Liver (tissue), 9 donors: ENCODE data around the gene METTL13. TPM values are rescaled to one million over a fixed set of nuclear protein-coding genes. Genes with fewer than 3 reads are reported as not detected.
A peak's percentile ranks its signal among the peaks of the same experiment; 100 is the strongest.

Source experiments
- DNase-seq: peaks from one replicate; pipeline ENCODE4 v3.0.0-alpha.2; 2017; ENCODE audit warnings: low spot score
- H3K27ac ChIP-seq, 2 donors: one replicate each; pipeline ENCODE4 v1.7.0; 2013; ENCODE audit warnings: inconsistent platforms in 2 of 2, low read length in 2 of 2, control low read depth in 1 of 2, low read depth in 1 of 2, mild to moderate bottlenecking in 1 of 2
- H3K27me3 ChIP-seq, 4 donors: one replicate each; pipeline versions ENCODE4 v1.6.1 to v1.7.0; 2013; ENCODE audit warnings: low read length in 3 of 4, inconsistent platforms in 1 of 4, mild to moderate bottlenecking in 1 of 4, moderate library complexity in 1 of 4; ENCODE audit not compliant: control insufficient read depth in 4 of 4, insufficient read depth in 4 of 4
- H3K36me3 ChIP-seq, 4 donors: one replicate each; pipeline versions ENCODE4 v1.6.1 to v1.7.0; 2013; ENCODE audit warnings: low read length in 3 of 4, mild to moderate bottlenecking in 3 of 4, low read depth in 1 of 4, moderate library complexity in 1 of 4; ENCODE audit not compliant: control insufficient read depth in 4 of 4, insufficient read depth in 3 of 4
- H3K4me1 ChIP-seq, 4 donors: one replicate each; pipeline versions ENCODE4 v1.6.1 to v1.7.0; 2013; ENCODE audit warnings: low read length in 3 of 4, mild to moderate bottlenecking in 3 of 4, moderate library complexity in 1 of 4; ENCODE audit not compliant: control insufficient read depth in 4 of 4, insufficient read depth in 4 of 4
- H3K4me3 ChIP-seq, 3 donors: one replicate each; pipeline versions ENCODE4 v1.6.1 to v1.7.0; 2013; ENCODE audit warnings: low read length in 3 of 3, control low read depth in 1 of 3, low read depth in 1 of 3, mild to moderate bottlenecking in 1 of 3
- H3K9ac ChIP-seq, 2 donors: one replicate each; pipeline ENCODE4 v1.7.0; 2013; ENCODE audit warnings: low read length in 2 of 2, mild to moderate bottlenecking in 2 of 2, moderate library complexity in 2 of 2, control low read depth in 1 of 2, low read depth in 1 of 2
- H3K9me3 ChIP-seq, 4 donors: one replicate each; pipeline versions ENCODE4 v1.6.1 to v1.7.0; 2013; ENCODE audit warnings: low read length in 3 of 4; ENCODE audit not compliant: control insufficient read depth in 4 of 4
- EGR1 ChIP-seq, 2 donors: IDR thresholded peaks; 2 replicates each; pipeline ENCODE4 v1.6.1; 2016 to 2018; ENCODE audit warnings: antibody characterized with exemption in 2 of 2, low read depth in 2 of 2
- FOXA1 ChIP-seq: IDR thresholded peaks from 2 replicates; pipeline ENCODE4 v1.6.1; 2016; ENCODE audit warnings: antibody characterized with exemption
- FOXA2 ChIP-seq: IDR thresholded peaks from 2 replicates; pipeline ENCODE4 v1.6.1; 2016; ENCODE audit warnings: antibody characterized with exemption
- GABPA ChIP-seq, 2 donors: IDR thresholded peaks in 1 of 2; conservative IDR thresholded peaks in 1 of 2; 2 replicates each; pipeline ENCODE4 v1.6.1; 2016; ENCODE audit warnings: antibody characterized with exemption in 2 of 2, mild to moderate bottlenecking in 1 of 2, moderate library complexity in 1 of 2
- HNF4A ChIP-seq, 2 donors: conservative IDR thresholded peaks; 2 replicates each; pipeline ENCODE4 v1.6.1; 2016; ENCODE audit warnings: antibody characterized with exemption in 2 of 2, mild to moderate bottlenecking in 2 of 2
- HNF4G ChIP-seq: IDR thresholded peaks from 2 replicates; pipeline ENCODE4 v1.6.1; 2016; ENCODE audit warnings: antibody characterized with exemption
- JUND ChIP-seq, 2 donors: IDR thresholded peaks; 2 replicates each; pipeline ENCODE4 v1.6.1; 2016; ENCODE audit warnings: antibody characterized with exemption in 2 of 2
- NR2F2 ChIP-seq: IDR thresholded peaks from 2 replicates; pipeline ENCODE4 v1.6.1; 2016; ENCODE audit warnings: antibody characterized with exemption
- RAD21 ChIP-seq, 2 donors: IDR thresholded peaks; 2 replicates each; pipeline ENCODE4 v1.6.1; 2016; ENCODE audit warnings: antibody characterized with exemption in 2 of 2, mild to moderate bottlenecking in 2 of 2
- RXRA ChIP-seq, 2 donors: IDR thresholded peaks; 2 replicates each; pipeline ENCODE4 v1.6.1; 2017 to 2018; ENCODE audit warnings: antibody characterized with exemption in 2 of 2, mild to moderate bottlenecking in 1 of 2
- SP1 ChIP-seq: IDR thresholded peaks from 2 replicates; pipeline ENCODE4 v1.6.1; 2018; ENCODE audit warnings: antibody characterized with exemption, mild to moderate bottlenecking
- TAF1 ChIP-seq: conservative IDR thresholded peaks from 2 replicates; pipeline ENCODE4 v1.6.1; 2016; ENCODE audit warnings: antibody characterized with exemption, mild to moderate bottlenecking
- YY1 ChIP-seq: IDR thresholded peaks from 2 replicates; pipeline ENCODE4 v1.6.1; 2016; ENCODE audit warnings: antibody characterized with exemption, mild to moderate bottlenecking
- WGBS: extraction: QIAGEN DNeasy Blood & Tissue Kit; methylation state at CpG from one replicate; pipeline ENCODE4 v1.1.7; 2013; 5-methylcytosine and 5-hydroxymethylcytosine counted together
- polyA plus RNA-seq, 2 donors: library from polyadenylated mRNA; stranded (reverse) in 1 of 2; unstranded in 1 of 2; fragments of 200-250 nt in 1 of 2; fragments of >200 nt in 1 of 2; fragmentation: Nextera tagmentation in 1 of 2; extraction: Ambion mirVana in 1 of 2; gene quantifications; one replicate each; pipeline versions ENCODE4 v1.2.1 to v1.2.3, GENCODE V29; 2013 to 2015
- total RNA-seq, 2 donors: library from RNA; depleted of rRNA; stranded (reverse); fragments of >200 nt; gene quantifications; one replicate each; pipeline ENCODE4 v1.2.3, GENCODE V29; 2014
- TF ChIP-seq, protein P1 (sequence below): fragments of 150-350 bp; IDR thresholded peaks from 2 replicates; pipeline ENCODE4 v1.5.1; 2017; ENCODE audit warnings: improper control_type of control experiment, low read depth, low read length; ENCODE audit not compliant: missing input control
- TF ChIP-seq, protein P2 (sequence below): IDR thresholded peaks from 2 replicates; pipeline ENCODE4 v1.6.1; 2016; ENCODE audit warnings: antibody characterized with exemption
- TF ChIP-seq, protein P3 (sequence below): IDR thresholded peaks from 2 replicates; pipeline ENCODE4 v1.6.1; 2016; ENCODE audit warnings: antibody characterized with exemption, mild to moderate bottlenecking
- TF ChIP-seq, protein P4 (sequence below): IDR thresholded peaks from 2 replicates; pipeline ENCODE4 v1.6.1; 2016; ENCODE audit warnings: antibody characterized with exemption
- TF ChIP-seq, protein P5 (sequence below): IDR thresholded peaks from 2 replicates; pipeline ENCODE4 v1.6.1; 2016; ENCODE audit warnings: antibody characterized with exemption
- donor health status: healthy.
- donor health status: healthy.
- donor health status: healthy.
- donor health status: healthy.
- donor health status: healthy.

METTL13 gene, protein sequence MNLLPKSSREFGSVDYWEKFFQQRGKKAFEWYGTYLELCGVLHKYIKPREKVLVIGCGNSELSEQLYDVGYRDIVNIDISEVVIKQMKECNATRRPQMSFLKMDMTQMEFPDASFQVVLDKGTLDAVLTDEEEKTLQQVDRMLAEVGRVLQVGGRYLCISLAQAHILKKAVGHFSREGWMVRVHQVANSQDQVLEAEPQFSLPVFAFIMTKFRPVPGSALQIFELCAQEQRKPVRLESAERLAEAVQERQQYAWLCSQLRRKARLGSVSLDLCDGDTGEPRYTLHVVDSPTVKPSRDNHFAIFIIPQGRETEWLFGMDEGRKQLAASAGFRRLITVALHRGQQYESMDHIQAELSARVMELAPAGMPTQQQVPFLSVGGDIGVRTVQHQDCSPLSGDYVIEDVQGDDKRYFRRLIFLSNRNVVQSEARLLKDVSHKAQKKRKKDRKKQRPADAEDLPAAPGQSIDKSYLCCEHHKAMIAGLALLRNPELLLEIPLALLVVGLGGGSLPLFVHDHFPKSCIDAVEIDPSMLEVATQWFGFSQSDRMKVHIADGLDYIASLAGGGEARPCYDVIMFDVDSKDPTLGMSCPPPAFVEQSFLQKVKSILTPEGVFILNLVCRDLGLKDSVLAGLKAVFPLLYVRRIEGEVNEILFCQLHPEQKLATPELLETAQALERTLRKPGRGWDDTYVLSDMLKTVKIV
- 10 to 100 TPM; 15.4 to 16.1 TPM for total RNA-seq
- polyA plus RNA-seq = 10 to 100 TPM; 10.5 to 11.4 TPM

DNA sequence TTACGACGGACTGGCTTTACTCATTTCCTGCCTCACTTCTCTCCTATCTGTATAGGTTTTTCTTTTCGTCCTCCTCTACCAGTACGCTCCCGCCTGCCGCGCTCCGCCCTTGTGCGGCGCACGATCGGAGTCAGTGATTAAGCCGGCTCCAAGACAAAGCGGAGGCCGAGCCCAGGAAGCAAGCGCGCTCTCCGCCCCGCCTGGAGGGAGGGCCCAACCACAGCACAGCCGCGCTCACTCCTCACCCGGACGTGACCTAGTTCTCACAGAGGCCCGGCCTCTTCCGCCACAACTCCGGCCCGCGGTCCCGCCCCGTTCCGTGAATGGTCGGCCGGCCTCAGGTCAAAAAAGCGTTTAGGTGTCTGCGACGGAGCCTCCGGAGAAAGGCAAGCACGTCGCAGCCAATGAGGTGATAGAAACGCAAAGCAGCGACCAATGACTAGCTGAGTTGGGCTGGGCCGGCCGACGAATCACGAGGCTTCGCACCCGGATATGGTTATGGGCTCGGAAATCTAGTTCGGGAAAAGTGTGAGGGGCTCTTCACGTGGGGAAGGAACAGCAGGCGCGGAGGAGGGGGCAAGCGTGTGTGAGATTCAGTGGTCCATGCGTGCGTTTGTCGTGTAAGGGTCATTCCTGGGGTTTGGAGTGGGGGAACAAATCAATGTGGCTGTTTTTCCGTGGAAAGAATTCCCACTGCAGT is at the start of gene METTL13:
TSS of gene METTL13 (plus strand) at position 485 of the 700 bp plus-strand sequence. CDS start 308 bp downstream, outside the sequence.
- peak within 1 kb of the TSS; percentile 58 to 74 for H3K27ac ChIP-seq

More for the DNA sequence above, at the start of gene METTL13:
- Histone ChIP-seq H3K36me3 (peaks cover 2 to 16% (median 10%) of the 10 kb centered on the region in 4 donors), H3K9me3 (no peaks in the 10 kb centered on the region), H3K27me3 (no peaks in the 10 kb centered on the region), H3K4me1 (peaks cover 0 to 27% (median 17%) of the 10 kb centered on the region in 4 donors), H3K4me3 (peak within 1 kb of the TSS; percentile 73 to 97 (median 88)), H3K9ac (peak within 1 kb of the TSS; percentile 55 to 67)
- WGBS = under 1% methylated on average over 57 of the region's 57 CpGs
- TF ChIP-seq HNF4G (no peak), EGR1 (IDR thresholded peaks at IDR 0.05; ENCODE audit: low read depth in 2 of 2) (no peak), YY1 (peak; percentile 89), HNF4A (conservative IDR thresholded peaks at IDR 0.05) (peak; percentile 51 to 55), RXRA (IDR thresholded peaks at IDR 0.05) (peak; percentile 56 to 79), TAF1 (peak; percentile 95), FOXA2 (no peak), NR2F2 (peak; percentile 88), JUND (IDR thresholded peaks at IDR 0.05) (peak; percentile 1 to 55), RAD21 (IDR thresholded peaks at IDR 0.05) (peak; percentile 48 to 59), SP1 (peak; percentile 99), GABPA (IDR thresholded peaks at IDR 0.05 in 1 of 2, conservative IDR thresholded peaks at IDR 0.05 in 1 of 2) (peak; percentile 78 to 95), FOXA1 (no peak)
- TF ChIP-seq, protein P1, sequence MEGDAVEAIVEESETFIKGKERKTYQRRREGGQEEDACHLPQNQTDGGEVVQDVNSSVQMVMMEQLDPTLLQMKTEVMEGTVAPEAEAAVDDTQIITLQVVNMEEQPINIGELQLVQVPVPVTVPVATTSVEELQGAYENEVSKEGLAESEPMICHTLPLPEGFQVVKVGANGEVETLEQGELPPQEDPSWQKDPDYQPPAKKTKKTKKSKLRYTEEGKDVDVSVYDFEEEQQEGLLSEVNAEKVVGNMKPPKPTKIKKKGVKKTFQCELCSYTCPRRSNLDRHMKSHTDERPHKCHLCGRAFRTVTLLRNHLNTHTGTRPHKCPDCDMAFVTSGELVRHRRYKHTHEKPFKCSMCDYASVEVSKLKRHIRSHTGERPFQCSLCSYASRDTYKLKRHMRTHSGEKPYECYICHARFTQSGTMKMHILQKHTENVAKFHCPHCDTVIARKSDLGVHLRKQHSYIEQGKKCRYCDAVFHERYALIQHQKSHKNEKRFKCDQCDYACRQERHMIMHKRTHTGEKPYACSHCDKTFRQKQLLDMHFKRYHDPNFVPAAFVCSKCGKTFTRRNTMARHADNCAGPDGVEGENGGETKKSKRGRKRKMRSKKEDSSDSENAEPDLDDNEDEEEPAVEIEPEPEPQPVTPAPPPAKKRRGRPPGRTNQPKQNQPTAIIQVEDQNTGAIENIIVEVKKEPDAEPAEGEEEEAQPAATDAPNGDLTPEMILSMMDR = no peak
- TF ChIP-seq, protein P2, sequence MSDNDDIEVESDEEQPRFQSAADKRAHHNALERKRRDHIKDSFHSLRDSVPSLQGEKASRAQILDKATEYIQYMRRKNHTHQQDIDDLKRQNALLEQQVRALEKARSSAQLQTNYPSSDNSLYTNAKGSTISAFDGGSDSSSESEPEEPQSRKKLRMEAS = peak; percentile 62
- TF ChIP-seq, protein P3, sequence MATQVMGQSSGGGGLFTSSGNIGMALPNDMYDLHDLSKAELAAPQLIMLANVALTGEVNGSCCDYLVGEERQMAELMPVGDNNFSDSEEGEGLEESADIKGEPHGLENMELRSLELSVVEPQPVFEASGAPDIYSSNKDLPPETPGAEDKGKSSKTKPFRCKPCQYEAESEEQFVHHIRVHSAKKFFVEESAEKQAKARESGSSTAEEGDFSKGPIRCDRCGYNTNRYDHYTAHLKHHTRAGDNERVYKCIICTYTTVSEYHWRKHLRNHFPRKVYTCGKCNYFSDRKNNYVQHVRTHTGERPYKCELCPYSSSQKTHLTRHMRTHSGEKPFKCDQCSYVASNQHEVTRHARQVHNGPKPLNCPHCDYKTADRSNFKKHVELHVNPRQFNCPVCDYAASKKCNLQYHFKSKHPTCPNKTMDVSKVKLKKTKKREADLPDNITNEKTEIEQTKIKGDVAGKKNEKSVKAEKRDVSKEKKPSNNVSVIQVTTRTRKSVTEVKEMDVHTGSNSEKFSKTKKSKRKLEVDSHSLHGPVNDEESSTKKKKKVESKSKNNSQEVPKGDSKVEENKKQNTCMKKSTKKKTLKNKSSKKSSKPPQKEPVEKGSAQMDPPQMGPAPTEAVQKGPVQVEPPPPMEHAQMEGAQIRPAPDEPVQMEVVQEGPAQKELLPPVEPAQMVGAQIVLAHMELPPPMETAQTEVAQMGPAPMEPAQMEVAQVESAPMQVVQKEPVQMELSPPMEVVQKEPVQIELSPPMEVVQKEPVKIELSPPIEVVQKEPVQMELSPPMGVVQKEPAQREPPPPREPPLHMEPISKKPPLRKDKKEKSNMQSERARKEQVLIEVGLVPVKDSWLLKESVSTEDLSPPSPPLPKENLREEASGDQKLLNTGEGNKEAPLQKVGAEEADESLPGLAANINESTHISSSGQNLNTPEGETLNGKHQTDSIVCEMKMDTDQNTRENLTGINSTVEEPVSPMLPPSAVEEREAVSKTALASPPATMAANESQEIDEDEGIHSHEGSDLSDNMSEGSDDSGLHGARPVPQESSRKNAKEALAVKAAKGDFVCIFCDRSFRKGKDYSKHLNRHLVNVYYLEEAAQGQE = peak; percentile 88
- TF ChIP-seq, protein P4, sequence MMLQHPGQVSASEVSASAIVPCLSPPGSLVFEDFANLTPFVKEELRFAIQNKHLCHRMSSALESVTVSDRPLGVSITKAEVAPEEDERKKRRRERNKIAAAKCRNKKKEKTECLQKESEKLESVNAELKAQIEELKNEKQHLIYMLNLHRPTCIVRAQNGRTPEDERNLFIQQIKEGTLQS = no peak
- TF ChIP-seq, protein P5, sequence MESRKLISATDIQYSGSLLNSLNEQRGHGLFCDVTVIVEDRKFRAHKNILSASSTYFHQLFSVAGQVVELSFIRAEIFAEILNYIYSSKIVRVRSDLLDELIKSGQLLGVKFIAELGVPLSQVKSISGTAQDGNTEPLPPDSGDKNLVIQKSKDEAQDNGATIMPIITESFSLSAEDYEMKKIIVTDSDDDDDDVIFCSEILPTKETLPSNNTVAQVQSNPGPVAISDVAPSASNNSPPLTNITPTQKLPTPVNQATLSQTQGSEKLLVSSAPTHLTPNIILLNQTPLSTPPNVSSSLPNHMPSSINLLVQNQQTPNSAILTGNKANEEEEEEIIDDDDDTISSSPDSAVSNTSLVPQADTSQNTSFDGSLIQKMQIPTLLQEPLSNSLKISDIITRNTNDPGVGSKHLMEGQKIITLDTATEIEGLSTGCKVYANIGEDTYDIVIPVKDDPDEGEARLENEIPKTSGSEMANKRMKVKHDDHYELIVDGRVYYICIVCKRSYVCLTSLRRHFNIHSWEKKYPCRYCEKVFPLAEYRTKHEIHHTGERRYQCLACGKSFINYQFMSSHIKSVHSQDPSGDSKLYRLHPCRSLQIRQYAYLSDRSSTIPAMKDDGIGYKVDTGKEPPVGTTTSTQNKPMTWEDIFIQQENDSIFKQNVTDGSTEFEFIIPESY = peak; percentile 67
- DNase-seq = peak; percentile 96
